ENCODE measurements around the gene SLC35B2. TPM values are rescaled to one million over a fixed set of nuclear protein-coding genes. Genes with fewer than 3 reads are reported as not detected.

The SLC35B2 gene
- total RNA-seq, 1 experiment from 2014 or later, result 28.9 TPM

DNA sequence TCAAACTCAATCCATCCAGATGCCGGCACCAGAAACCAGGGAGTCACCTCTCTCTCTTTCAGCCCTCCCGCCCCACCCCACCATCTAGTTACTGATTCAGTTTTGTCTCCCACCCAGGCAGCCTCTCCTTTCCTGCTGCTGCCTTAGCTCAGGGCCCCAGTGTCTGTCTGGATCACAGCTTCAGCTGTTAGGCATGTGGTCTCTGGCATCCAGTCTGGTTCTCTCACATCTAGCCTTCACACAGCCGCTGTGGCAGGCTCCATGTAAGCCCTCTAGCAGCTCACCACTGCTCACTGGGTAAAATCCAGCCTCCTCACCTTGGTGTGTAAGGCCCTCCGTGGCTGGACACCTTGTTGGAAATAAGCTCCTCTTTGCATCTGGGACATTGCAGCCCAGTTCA is 34.5 kb upstream of the SLC35B2 start (continued):
- TF ChIP-seq, protein P1, sequence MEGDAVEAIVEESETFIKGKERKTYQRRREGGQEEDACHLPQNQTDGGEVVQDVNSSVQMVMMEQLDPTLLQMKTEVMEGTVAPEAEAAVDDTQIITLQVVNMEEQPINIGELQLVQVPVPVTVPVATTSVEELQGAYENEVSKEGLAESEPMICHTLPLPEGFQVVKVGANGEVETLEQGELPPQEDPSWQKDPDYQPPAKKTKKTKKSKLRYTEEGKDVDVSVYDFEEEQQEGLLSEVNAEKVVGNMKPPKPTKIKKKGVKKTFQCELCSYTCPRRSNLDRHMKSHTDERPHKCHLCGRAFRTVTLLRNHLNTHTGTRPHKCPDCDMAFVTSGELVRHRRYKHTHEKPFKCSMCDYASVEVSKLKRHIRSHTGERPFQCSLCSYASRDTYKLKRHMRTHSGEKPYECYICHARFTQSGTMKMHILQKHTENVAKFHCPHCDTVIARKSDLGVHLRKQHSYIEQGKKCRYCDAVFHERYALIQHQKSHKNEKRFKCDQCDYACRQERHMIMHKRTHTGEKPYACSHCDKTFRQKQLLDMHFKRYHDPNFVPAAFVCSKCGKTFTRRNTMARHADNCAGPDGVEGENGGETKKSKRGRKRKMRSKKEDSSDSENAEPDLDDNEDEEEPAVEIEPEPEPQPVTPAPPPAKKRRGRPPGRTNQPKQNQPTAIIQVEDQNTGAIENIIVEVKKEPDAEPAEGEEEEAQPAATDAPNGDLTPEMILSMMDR (IDR thresholded peaks at IDR 0.05), result no peak
- TF ChIP-seq ZNF121 (CRISPR knock-in tag; IDR thresholded peaks at IDR 0.05), result no peak
- TF ChIP-seq JAZF1 (CRISPR knock-in tag; IDR thresholded peaks at IDR 0.05), result no peak
- TF ChIP-seq, protein P2, sequence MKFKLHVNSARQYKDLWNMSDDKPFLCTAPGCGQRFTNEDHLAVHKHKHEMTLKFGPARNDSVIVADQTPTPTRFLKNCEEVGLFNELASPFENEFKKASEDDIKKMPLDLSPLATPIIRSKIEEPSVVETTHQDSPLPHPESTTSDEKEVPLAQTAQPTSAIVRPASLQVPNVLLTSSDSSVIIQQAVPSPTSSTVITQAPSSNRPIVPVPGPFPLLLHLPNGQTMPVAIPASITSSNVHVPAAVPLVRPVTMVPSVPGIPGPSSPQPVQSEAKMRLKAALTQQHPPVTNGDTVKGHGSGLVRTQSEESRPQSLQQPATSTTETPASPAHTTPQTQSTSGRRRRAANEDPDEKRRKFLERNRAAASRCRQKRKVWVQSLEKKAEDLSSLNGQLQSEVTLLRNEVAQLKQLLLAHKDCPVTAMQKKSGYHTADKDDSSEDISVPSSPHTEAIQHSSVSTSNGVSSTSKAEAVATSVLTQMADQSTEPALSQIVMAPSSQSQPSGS (CRISPR knock-in tag; IDR thresholded peaks at IDR 0.05; ENCODE audit: borderline replicate concordance, low read depth), result no peak

- H3K36me3 Mint-ChIP-seq, result no peaks in the 10 kb centered on the region
- ChIA-PET POLR2A (no interaction called here), CTCF (interaction anchor here (1.2 to 2.6 kb wide), 2 partner anchors 20 to 23 kb away, joined by 6 to 10 read pairs; partner anchors contain the start of gene AARS2)
- ATAC-seq (no peak), DNase-seq (ENCODE audit: low spot score) (no peak)
- TF ChIP-seq PRRX2 (CRISPR knock-in tag; IDR thresholded peaks at IDR 0.05) (no peak), GTF2I (CRISPR knock-in tag; conservative IDR thresholded peaks at IDR 0.05) (no peak), ZNF232 (CRISPR knock-in tag; IDR thresholded peaks at IDR 0.05) (no peak), NR3C1 (CRISPR knock-in tag; conservative IDR thresholded peaks at IDR 0.05; ENCODE audit: low read depth) (no peak), FOXJ3 (CRISPR knock-in tag; IDR thresholded peaks at IDR 0.05; ENCODE audit: borderline replicate concordance) (no peak), MYBL2 (CRISPR knock-in tag; IDR thresholded peaks at IDR 0.05) (no peak), TEAD1 (CRISPR knock-in tag; IDR thresholded peaks at IDR 0.05) (no peak)
- H3K4me3 Mint-ChIP-seq, result no peak overlapping the region
- no peak overlapping the region for H3K27ac Mint-ChIP-seq
- peaks cover 47% of the 10 kb centered on the region for H3K27me3 Mint-ChIP-seq (ENCODE audit: low read depth)
- H3K4me1 Mint-ChIP-seq, result no peaks in the 10 kb centered on the region
- no peaks in the 10 kb centered on the region for H3K9me3 Mint-ChIP-seq
These were observed 32.5 kb upstream of the SLC35B2 start for GRCh38 chr6:44289726-44290260.

- ChIA-PET CTCF (interaction anchor here (1.9 to 2.6 kb wide), 2 partner anchors 18 kb away, joined by 9 to 10 read pairs; no protein-coding TSS in a partner anchor), POLR2A (no interaction called here)
- no peak for TF ChIP-seq RELA (CRISPR knock-in tag; IDR thresholded peaks at IDR 0.05; ENCODE audit: borderline replicate concordance)
- TF ChIP-seq CREB1 (CRISPR knock-in tag; IDR thresholded peaks at IDR 0.05), result no peak
- TF ChIP-seq E2F1 (CRISPR knock-in tag; IDR thresholded peaks at IDR 0.05), result no peak
- no peak for TF ChIP-seq ETV6 (CRISPR knock-in tag; IDR thresholded peaks at IDR 0.05)
- no peak for TF ChIP-seq SOX15 (CRISPR knock-in tag; IDR thresholded peaks at IDR 0.05)
- TF ChIP-seq MYBL2 (CRISPR knock-in tag; IDR thresholded peaks at IDR 0.05), result no peak
- no peak for TF ChIP-seq SP1 (CRISPR knock-in tag; conservative IDR thresholded peaks at IDR 0.05)
- TF ChIP-seq ARID4B (CRISPR knock-in tag; IDR thresholded peaks at IDR 0.05; ENCODE audit: borderline replicate concordance), result no peak
- TF ChIP-seq NR2C2 (CRISPR knock-in tag; IDR thresholded peaks at IDR 0.05), result no peak
- TF ChIP-seq, protein P3, sequence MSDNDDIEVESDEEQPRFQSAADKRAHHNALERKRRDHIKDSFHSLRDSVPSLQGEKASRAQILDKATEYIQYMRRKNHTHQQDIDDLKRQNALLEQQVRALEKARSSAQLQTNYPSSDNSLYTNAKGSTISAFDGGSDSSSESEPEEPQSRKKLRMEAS (CRISPR knock-in tag; IDR thresholded peaks at IDR 0.05), result no peak
- TF ChIP-seq, protein P4, sequence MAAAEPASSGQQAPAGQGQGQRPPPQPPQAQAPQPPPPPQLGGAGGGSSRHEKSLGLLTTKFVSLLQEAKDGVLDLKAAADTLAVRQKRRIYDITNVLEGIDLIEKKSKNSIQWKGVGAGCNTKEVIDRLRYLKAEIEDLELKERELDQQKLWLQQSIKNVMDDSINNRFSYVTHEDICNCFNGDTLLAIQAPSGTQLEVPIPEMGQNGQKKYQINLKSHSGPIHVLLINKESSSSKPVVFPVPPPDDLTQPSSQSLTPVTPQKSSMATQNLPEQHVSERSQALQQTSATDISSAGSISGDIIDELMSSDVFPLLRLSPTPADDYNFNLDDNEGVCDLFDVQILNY (CRISPR knock-in tag; IDR thresholded peaks at IDR 0.05), result no peak
- no peak for TF ChIP-seq NFATC4 (CRISPR knock-in tag; IDR thresholded peaks at IDR 0.05)
- TF ChIP-seq OVOL2 (CRISPR knock-in tag; IDR thresholded peaks at IDR 0.05; ENCODE audit: borderline replicate concordance), result no peak
- no peak for TF ChIP-seq HMGXB4 (CRISPR knock-in tag; IDR thresholded peaks at IDR 0.05)
These were observed 29.4 kb upstream of the SLC35B2 start for GRCh38 chr6:44286747-44287146.

More at GRCh38 chr6:44286747-44287146, 29.4 kb upstream of the SLC35B2 start:
- ATAC-seq (no peak), DNase-seq (ENCODE audit: low spot score) (no peak)
- no peaks in the 10 kb centered on the region for H3K9me3 Mint-ChIP-seq
- no peaks in the 10 kb centered on the region for H3K36me3 Mint-ChIP-seq
- H3K27me3 Mint-ChIP-seq (ENCODE audit: low read depth), result peaks cover 54% of the 10 kb centered on the region
- no peaks in the 10 kb centered on the region for H3K4me1 Mint-ChIP-seq
- no peak overlapping the region for H3K4me3 Mint-ChIP-seq
- H3K27ac Mint-ChIP-seq, result no peak overlapping the region
